Fibroblast of lung (primary cell): Measurements from ENCODE around the gene NR3C2.

Experiments used
- EZH2 ChIP-seq: IDR thresholded peaks from 2 replicates; pipeline ENCODE4 v1.5.1; 2012; ENCODE audit warnings: low read length, control low read depth, mild to moderate bottlenecking; ENCODE audit errors: missing control alignments
- TF ChIP-seq, protein P1 (sequence below), 2 donors: IDR thresholded peaks in 1 of 2; conservative IDR thresholded peaks in 1 of 2; 1 replicate in 1 of 2; 2 replicates in 1 of 2; pipeline ENCODE4 v1.5.1; 2011 to 2012; ENCODE audit warnings: low read length in 2 of 2, control low read depth in 1 of 2, inconsistent platforms in 1 of 2, low read depth in 1 of 2, mild to moderate bottlenecking in 1 of 2

DNA sequence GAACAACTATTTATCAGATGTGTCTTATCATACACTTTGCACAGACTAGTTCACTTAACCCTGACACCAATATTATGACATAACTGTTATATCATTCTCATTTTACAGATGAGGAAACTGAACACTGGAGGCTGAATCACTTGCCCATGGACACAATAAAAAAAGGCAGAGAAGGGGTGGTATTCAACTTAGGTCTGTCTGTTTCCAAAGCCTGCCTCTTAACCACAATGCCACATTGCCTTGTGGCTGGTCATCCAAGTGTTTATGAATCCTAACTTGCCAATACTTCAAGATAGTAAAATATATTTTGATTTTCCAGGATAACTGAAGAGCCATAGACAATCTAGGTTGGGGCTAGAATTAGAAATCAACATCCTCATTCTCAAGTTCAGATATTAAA lies 327.8 kb downstream of the NR3C2 start:
- no peak for TF ChIP-seq EZH2
- TF ChIP-seq, protein P1, sequence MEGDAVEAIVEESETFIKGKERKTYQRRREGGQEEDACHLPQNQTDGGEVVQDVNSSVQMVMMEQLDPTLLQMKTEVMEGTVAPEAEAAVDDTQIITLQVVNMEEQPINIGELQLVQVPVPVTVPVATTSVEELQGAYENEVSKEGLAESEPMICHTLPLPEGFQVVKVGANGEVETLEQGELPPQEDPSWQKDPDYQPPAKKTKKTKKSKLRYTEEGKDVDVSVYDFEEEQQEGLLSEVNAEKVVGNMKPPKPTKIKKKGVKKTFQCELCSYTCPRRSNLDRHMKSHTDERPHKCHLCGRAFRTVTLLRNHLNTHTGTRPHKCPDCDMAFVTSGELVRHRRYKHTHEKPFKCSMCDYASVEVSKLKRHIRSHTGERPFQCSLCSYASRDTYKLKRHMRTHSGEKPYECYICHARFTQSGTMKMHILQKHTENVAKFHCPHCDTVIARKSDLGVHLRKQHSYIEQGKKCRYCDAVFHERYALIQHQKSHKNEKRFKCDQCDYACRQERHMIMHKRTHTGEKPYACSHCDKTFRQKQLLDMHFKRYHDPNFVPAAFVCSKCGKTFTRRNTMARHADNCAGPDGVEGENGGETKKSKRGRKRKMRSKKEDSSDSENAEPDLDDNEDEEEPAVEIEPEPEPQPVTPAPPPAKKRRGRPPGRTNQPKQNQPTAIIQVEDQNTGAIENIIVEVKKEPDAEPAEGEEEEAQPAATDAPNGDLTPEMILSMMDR (conservative IDR thresholded peaks at IDR 0.05 in 1 of 2, IDR thresholded peaks at IDR 0.05 in 1 of 2; ENCODE audit: low read depth in 1 of 2, low read length in 2 of 2), result no peak
